22Rv1 (cell line): Measurements from ENCODE around the gene ZNF283.

Experiments
- H3K27ac ChIP-seq: fragments of 450-650 bp; 2 replicates; pipeline ENCODE4 v1.5.1; 2017
- CTCF ChIP-seq: fragments of 450-650 bp; IDR thresholded peaks from 2 replicates; pipeline ENCODE4 v1.5.1; 2017; ENCODE audit warnings: mild to moderate bottlenecking
- ZFX ChIP-seq: fragments of 450-650 bp; IDR thresholded peaks from 2 replicates; pipeline ENCODE4 v1.6.1; 2017; ENCODE audit warnings: antibody characterized with exemption, borderline replicate concordance

The ZNF283 gene

GRCh38 chr19:43782311-43782660 is 44.8 kb upstream of the ZNF283 start:
- no peak overlapping the region for H3K27ac ChIP-seq
- no peak for TF ChIP-seq ZFX
- TF ChIP-seq CTCF = no peak

GRCh38 chr19:43782689-43783231 is 44.4 kb upstream of the ZNF283 start:
- no peak for TF ChIP-seq CTCF
- no peak for TF ChIP-seq ZFX
- H3K27ac ChIP-seq = no peak overlapping the region

GRCh38 chr19:43783636-43784035 is 43.5 kb upstream of the ZNF283 start:
- TF ChIP-seq CTCF (no peak), ZFX (no peak)
- H3K27ac ChIP-seq = peak overlapping the region; percentile 57

- H3K27ac ChIP-seq = peak overlapping the region; percentile 57
- no peak for TF ChIP-seq ZFX
- TF ChIP-seq CTCF = no peak
These were observed 42.7 kb upstream of the ZNF283 start for GRCh38 chr19:43784241-43784980.

GRCh38 chr19:43784981-43785808 is 41.9 kb upstream of the ZNF283 start:
- peak overlapping the region; percentile 57 for H3K27ac ChIP-seq
- TF ChIP-seq CTCF = peak; percentile 98
- no peak for TF ChIP-seq ZFX

GRCh38 chr19:43786665-43787064 is 40.5 kb upstream of the ZNF283 start:
- peak overlapping the region; percentile 33; the same call in 1 of the 2 replicates for H3K27ac ChIP-seq
- TF ChIP-seq CTCF (no peak), ZFX (no peak)

GRCh38 chr19:43789029-43789428 is 38.1 kb upstream of the ZNF283 start:
- no peak overlapping the region for H3K27ac ChIP-seq
- TF ChIP-seq ZFX = no peak
- no peak for TF ChIP-seq CTCF
